ENCODE results near the gene GPC3.
"Not testable (repeated sequence)": the region's sequence is repeated elsewhere in the genome, so short reads cannot be mapped to it uniquely, and the experiment has no call there.

Gene GPC3

DNA sequence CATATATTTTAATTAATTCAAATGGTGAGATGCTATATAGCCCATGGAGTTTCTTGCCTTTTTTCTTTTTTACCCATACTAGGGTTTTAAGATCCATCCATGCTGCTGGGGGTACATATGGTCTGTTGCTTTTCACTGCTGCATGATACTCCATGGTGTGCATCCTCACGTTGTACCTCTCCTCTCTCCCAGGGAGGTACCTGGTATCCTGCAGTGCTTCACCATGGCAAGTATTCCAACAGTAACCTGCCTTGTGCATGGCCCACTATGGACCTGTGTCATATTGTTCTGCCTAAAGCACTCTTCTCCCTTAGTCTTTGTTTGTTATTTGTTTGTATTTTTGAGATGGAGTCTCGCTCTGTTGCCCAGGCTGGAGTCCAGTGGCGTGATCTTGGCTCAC is 455.8 kb downstream of the GPC3 start:
- no peak for TF ChIP-seq CTCF (IDR thresholded peaks at IDR 0.05; ENCODE audit: low read depth, low read length, missing control alignments)
- in situ Hi-C loops (cut with HindIII; ENCODE audit: low sequenced_read_pairs): no loop called here
- no peak for DNase-seq (ENCODE audit: low read depth)
- no peak overlapping the region for H3K4me3 ChIP-seq (ENCODE audit: low read depth, low read length)

DNA sequence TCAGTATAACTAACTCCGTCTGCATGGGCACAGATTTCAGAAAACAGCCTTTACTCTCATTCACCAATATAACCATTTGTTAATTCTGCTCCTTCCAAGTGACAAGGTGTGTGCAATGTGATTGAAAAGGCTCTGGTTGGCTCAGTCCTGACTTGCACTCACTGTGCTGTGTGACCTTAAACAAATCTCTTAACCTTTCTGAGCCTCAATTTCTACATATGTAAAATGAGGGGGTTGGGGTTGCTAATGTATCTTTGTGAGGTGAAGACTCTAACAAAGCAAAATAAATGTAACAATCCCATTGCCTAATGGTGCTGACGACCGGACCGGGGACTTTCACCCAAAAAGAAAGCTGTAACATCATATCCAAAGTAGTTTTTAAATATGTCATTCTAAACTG is 457.6 kb downstream of the GPC3 start:
- in situ Hi-C loops (cut with HindIII; ENCODE audit: low sequenced_read_pairs): no loop called here
- no peak for TF ChIP-seq CTCF (IDR thresholded peaks at IDR 0.05; ENCODE audit: low read depth, low read length, missing control alignments)
- no peak overlapping the region for H3K4me3 ChIP-seq (ENCODE audit: low read depth, low read length)
- no peak for DNase-seq (ENCODE audit: low read depth)

GRCh38 chrX:133527415-133527814 is 458.0 kb downstream of the GPC3 start:
- no peak overlapping the region for H3K4me3 ChIP-seq (ENCODE audit: low read depth, low read length)
- no peak for TF ChIP-seq CTCF (IDR thresholded peaks at IDR 0.05; ENCODE audit: low read depth, low read length, missing control alignments)
- in situ Hi-C loops (cut with HindIII; ENCODE audit: low sequenced_read_pairs): no loop called here
- no peak for DNase-seq (ENCODE audit: low read depth)

- in situ Hi-C loops (cut with HindIII; ENCODE audit: low sequenced_read_pairs); DNase-seq (ENCODE audit: low read depth); H3K4me3 ChIP-seq (ENCODE audit: low read depth, low read length): not testable (repeated sequence)
Measured at GRCh38 chrX:133526773-133527172, 458.6 kb downstream of the GPC3 start.

DNA sequence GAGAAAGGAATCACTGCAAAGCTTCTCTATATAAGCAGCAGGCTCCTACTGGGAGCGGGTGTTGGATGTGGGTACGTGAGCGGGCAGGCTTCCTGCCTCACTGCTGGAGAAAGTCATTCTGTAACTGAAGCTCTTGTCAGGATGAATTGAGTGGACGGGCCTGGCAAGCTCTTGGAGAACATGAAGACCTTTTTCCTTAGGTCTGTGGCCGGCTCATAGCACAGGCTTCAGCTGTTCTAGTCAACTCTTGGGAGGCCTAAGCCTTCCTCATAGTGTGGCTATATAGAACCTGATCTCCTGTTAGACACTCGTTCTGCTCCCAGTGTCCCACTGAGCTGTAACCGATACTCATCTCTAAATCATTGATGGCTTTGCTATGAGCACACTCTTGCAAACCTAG is 461.9 kb downstream of the GPC3 start:
- no peak for DNase-seq (ENCODE audit: low read depth)
- in situ Hi-C loops (cut with HindIII; ENCODE audit: low sequenced_read_pairs): no loop called here
- TF ChIP-seq CTCF (IDR thresholded peaks at IDR 0.05; ENCODE audit: low read depth, low read length, missing control alignments): no peak

DNA sequence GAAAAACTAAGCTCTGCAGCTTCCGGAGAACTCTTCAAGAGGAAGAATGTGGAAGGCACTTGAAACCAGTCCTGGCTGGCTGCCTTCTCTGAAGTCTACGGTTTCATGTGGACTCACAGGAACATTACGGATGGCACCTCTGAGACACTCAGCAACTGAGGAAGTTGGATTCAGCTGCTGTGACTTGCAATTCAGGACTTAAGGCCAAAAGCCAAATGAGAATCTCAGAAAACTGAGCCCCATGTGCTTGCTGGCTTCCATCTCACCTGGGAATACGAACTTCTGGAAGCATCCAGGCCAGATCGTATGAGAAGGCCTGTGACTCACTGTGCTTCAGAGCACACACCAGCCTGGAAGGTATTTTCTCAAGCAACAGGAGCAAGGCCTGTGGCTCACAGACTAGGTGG is 462.3 kb downstream of the GPC3 start:
- no peak overlapping the region for H3K4me3 ChIP-seq (ENCODE audit: low read depth, low read length)
- DNase-seq (ENCODE audit: low read depth): no peak
- in situ Hi-C loops (cut with HindIII; ENCODE audit: low sequenced_read_pairs): no loop called here
- no peak for TF ChIP-seq CTCF (IDR thresholded peaks at IDR 0.05; ENCODE audit: low read depth, low read length, missing control alignments)

More for the DNA sequence above, 461.9 kb downstream of the GPC3 start:
- H3K4me3 ChIP-seq (ENCODE audit: low read depth, low read length): no peak overlapping the region

- no peak for DNase-seq (ENCODE audit: low read depth)
- TF ChIP-seq CTCF (IDR thresholded peaks at IDR 0.05; ENCODE audit: low read depth, low read length, missing control alignments): no peak
- H3K4me3 ChIP-seq (ENCODE audit: low read depth, low read length): no peak overlapping the region
- in situ Hi-C loops (cut with HindIII; ENCODE audit: low sequenced_read_pairs): no loop called here
Measured at GRCh38 chrX:133516686-133517085, 468.7 kb downstream of the GPC3 start.

Data from astrocyte of the cerebellum (primary cell).